Measurements from ENCODE around the gene SMIM29. TPM values are rescaled to one million over a fixed set of nuclear protein-coding genes. Genes with fewer than 3 reads are reported as not detected.

Gene SMIM29
- total and polyA plus RNA-seq, 10 of the 15 experiments (the other 5 are each of a cell fraction or from before 2014, with no cell fraction given), result 7.1 to 30.0 (median 16.2) TPM

DNA sequence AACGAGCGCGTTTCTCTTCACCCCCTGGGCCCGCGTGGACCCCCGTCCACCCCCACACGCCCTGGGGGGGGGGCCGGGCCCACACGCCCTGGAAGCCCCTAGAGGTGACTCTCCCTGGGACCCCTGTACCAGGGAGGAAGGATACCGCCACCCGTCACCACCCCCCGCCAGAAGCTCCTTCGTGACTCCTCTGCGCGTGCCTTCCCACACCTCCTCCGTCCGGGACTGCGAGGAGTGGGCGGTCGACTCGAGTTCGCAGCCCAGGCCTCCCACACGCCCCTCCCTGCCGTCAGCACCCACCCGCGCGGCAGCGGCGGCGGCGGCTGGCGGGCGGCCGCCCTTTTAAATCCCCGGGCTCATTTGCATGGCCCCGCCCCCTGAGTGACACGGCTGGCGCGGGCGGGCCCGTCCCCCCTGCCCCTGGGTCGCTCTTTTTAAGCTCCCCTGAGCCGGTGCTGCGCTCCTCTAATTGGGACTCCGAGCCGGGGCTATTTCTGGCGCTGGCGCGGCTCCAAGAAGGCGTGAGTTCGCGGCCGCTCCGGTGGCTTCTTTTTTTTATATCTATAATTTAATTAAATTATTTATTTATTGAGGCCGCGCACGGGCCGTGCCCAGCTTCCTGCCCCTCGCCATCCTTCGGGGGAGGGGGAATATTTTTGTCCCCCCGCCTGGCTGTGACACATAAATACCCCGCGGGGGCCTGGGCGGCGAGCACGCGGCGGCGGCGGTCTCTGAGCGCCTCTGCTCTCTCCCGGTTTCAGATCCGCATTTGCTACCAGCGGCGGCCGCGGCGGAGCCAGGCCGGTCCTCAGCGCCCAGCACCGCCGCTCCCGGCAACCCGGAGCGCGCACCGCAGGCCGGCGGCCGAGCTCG is 12.1 kb downstream of the SMIM29 start, which contains the start of gene HMGA1:
Gene HMGA1 (plus strand): TSS at position 431 of the 873 bp plus-strand sequence. CDS start 3,908 bp downstream, outside the sequence.
- Histone ChIP-seq H3K27ac (ENCODE audit: control insufficient read depth, insufficient read depth) (peak within 1 kb of the TSS; percentile 94), H2AFZ (ENCODE audit: control insufficient read depth, low read depth, low read length) (peak within 1 kb of the TSS; percentile 71), H3K9ac (ENCODE audit: control insufficient read depth, insufficient read depth, low read length) (peak within 1 kb of the TSS; percentile 99), H3K9me3 (replicated peaks; ENCODE audit: control insufficient read depth, insufficient read depth, low read length) (no peaks in the 10 kb centered on the region), H3K4me2 (ENCODE audit: control insufficient read depth, insufficient read depth) (peak within 1 kb of the TSS; percentile 85), H3K4me3 (peak within 1 kb of the TSS; percentile 93), H3K4me1 (ENCODE audit: control insufficient read depth, insufficient read depth, low read length) (peaks cover 21% of the 10 kb centered on the region), H4K20me1 (ENCODE audit: control insufficient read depth, insufficient read depth) (peaks cover 5% of the 10 kb centered on the region; the same call in 1 of the 2 replicates), H3K79me2 (ENCODE audit: control insufficient read depth, insufficient read depth, low read length) (peaks cover 46% of the 10 kb centered on the region), H3K27me3 (replicated peaks in 1 of 2; ENCODE audit: control insufficient read depth in 2 of 2, insufficient read depth in 2 of 2, low read length in 1 of 2) (no peaks in the 10 kb centered on the region), H3K36me3 (ENCODE audit: control insufficient read depth in 2 of 2, insufficient read depth in 2 of 2, low read length in 1 of 2) (peaks cover 8 to 13% of the 10 kb centered on the region in 2 experiments; a peak in 3 of 4 replicates)
- intact Hi-C loops (cut with micrococcal nuclease; ENCODE audit: unreplicated experiment) (loop anchor here (1.0 kb wide), 1 partner anchor 12 kb away; no protein-coding TSS in a partner anchor), in situ Hi-C loops (cut with MboI) (loop anchor here (25.0 kb wide), 1 partner anchor 376 kb away; no protein-coding TSS in a partner anchor)
- no peak for FAIRE-seq
- peak; percentile 83 for ATAC-seq
- DNase-seq (ENCODE audit: low read depth, low spot score), result peak; percentile 51
- POLR2A ChIA-PET, result interaction anchor here (0.5 to 2.1 kb wide), 16 partner anchors 9 to 421 kb away, joined by 3 to 20 read pairs (median 3); partner anchors contain the start of gene SMIM29
- no TSS peak for BruUV-seq (replicated peaks)
- SMC1A ChIA-PET (ENCODE audit: uncharacterized antibody, unreplicated experiment), result interaction anchor here (0.7 to 1.3 kb wide), 4 partner anchors 10 to 178 kb away, joined by 3 to 10 read pairs (median 4); no protein-coding TSS in a partner anchor
- CTCF ChIA-PET, result interaction anchor here (0.6 to 1.5 kb wide), 7 partner anchors 9 to 159 kb away, joined by 3 to 7 read pairs (median 4); partner anchors contain the start of gene SMIM29
- RAD21 ChIA-PET (ENCODE audit: unreplicated experiment), result interaction anchor here (0.6 to 2.1 kb wide), 10 partner anchors 12 to 190 kb away, joined by 3 to 17 read pairs (median 3); partner anchors contain the start of gene SMIM29
- whole genome bisulfite sequencing (ENCODE audit: insufficient coverage, insufficient replicate concordance, low lambda C conversion rate, missing lambda C conversion rate), result 1% methylated on average over 83 of the region's 91 CpGs
- peak; percentile 48 for TF ChIP-seq SMAD1 (IDR thresholded peaks at IDR 0.05; ENCODE audit: low read depth, partially characterized antibody)
- TF ChIP-seq SIN3A (IDR thresholded peaks at IDR 0.05; ENCODE audit: low read depth, low read length), result no peak
- TF ChIP-seq, protein P1, sequence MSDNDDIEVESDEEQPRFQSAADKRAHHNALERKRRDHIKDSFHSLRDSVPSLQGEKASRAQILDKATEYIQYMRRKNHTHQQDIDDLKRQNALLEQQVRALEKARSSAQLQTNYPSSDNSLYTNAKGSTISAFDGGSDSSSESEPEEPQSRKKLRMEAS (IDR thresholded peaks at IDR 0.05; ENCODE audit: low read depth, low read length), result peak; percentile 59
- peak; percentile 99 for TF ChIP-seq PML (IDR thresholded peaks at IDR 0.05; ENCODE audit: low read length)
- no peak for TF ChIP-seq CEBPB (IDR thresholded peaks at IDR 0.05; ENCODE audit: borderline replicate concordance in 1 of 2, low read depth in 2 of 2, low read length in 2 of 2)
- TF ChIP-seq, protein P2, sequence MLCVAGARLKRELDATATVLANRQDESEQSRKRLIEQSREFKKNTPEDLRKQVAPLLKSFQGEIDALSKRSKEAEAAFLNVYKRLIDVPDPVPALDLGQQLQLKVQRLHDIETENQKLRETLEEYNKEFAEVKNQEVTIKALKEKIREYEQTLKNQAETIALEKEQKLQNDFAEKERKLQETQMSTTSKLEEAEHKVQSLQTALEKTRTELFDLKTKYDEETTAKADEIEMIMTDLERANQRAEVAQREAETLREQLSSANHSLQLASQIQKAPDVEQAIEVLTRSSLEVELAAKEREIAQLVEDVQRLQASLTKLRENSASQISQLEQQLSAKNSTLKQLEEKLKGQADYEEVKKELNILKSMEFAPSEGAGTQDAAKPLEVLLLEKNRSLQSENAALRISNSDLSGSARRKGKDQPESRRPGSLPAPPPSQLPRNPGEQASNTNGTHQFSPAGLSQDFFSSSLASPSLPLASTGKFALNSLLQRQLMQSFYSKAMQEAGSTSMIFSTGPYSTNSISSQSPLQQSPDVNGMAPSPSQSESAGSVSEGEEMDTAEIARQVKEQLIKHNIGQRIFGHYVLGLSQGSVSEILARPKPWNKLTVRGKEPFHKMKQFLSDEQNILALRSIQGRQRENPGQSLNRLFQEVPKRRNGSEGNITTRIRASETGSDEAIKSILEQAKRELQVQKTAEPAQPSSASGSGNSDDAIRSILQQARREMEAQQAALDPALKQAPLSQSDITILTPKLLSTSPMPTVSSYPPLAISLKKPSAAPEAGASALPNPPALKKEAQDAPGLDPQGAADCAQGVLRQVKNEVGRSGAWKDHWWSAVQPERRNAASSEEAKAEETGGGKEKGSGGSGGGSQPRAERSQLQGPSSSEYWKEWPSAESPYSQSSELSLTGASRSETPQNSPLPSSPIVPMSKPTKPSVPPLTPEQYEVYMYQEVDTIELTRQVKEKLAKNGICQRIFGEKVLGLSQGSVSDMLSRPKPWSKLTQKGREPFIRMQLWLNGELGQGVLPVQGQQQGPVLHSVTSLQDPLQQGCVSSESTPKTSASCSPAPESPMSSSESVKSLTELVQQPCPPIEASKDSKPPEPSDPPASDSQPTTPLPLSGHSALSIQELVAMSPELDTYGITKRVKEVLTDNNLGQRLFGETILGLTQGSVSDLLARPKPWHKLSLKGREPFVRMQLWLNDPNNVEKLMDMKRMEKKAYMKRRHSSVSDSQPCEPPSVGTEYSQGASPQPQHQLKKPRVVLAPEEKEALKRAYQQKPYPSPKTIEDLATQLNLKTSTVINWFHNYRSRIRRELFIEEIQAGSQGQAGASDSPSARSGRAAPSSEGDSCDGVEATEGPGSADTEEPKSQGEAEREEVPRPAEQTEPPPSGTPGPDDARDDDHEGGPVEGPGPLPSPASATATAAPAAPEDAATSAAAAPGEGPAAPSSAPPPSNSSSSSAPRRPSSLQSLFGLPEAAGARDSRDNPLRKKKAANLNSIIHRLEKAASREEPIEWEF (IDR thresholded peaks at IDR 0.05; ENCODE audit: insufficient replicate concordance, low read depth, low read length), result no peak
- 0 out of 4 replicates have a peak, but pooled peaks of 1 of the 2 experiments have one; percentile 6 for TF ChIP-seq SRF (IDR thresholded peaks at IDR 0.05; ENCODE audit: low read depth in 2 of 2, low read length in 2 of 2)
- TF ChIP-seq, protein P3, sequence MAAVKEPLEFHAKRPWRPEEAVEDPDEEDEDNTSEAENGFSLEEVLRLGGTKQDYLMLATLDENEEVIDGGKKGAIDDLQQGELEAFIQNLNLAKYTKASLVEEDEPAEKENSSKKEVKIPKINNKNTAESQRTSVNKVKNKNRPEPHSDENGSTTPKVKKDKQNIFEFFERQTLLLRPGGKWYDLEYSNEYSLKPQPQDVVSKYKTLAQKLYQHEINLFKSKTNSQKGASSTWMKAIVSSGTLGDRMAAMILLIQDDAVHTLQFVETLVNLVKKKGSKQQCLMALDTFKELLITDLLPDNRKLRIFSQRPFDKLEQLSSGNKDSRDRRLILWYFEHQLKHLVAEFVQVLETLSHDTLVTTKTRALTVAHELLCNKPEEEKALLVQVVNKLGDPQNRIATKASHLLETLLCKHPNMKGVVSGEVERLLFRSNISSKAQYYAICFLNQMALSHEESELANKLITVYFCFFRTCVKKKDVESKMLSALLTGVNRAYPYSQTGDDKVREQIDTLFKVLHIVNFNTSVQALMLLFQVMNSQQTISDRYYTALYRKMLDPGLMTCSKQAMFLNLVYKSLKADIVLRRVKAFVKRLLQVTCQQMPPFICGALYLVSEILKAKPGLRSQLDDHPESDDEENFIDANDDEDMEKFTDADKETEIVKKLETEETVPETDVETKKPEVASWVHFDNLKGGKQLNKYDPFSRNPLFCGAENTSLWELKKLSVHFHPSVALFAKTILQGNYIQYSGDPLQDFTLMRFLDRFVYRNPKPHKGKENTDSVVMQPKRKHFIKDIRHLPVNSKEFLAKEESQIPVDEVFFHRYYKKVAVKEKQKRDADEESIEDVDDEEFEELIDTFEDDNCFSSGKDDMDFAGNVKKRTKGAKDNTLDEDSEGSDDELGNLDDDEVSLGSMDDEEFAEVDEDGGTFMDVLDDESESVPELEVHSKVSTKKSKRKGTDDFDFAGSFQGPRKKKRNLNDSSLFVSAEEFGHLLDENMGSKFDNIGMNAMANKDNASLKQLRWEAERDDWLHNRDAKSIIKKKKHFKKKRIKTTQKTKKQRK (IDR thresholded peaks at IDR 0.05; ENCODE audit: low read depth, low read length), result no peak
